A673 (cell line): Measurements from ENCODE around the gene CLDN16. TPM values are rescaled to one million over a fixed set of nuclear protein-coding genes. Genes with fewer than 3 reads are reported as not detected.

Experiments
- BruUV-seq: library from RNA; stranded (reverse); fragments of 400-500 nt; replicated peaks from 2 replicates; lab custom pipeline; 2021; lab: Mats Ljungman, UMichigan
- CTCF ChIA-PET: fragments of 300-600 bp; sonication (Branson Sonifier 250); formaldehyde crosslinking; loops from one replicate; lab custom pipeline; 2022; ENCODE audit warnings: antibody characterized with exemption; lab: Charles Lee
- POLR2A ChIA-PET: fragments of 300-600 bp; sonication (Branson Sonifier 250); formaldehyde crosslinking; loops from one replicate; lab custom pipeline; 2022; ENCODE audit warnings: antibody characterized with exemption; ENCODE audit not compliant: low non-redundant PET; lab: Charles Lee
- DNase-seq: peaks from one replicate; pipeline ENCODE4 v3.0.0-alpha.2; 2015; ENCODE audit warnings: low spot score
- H3K27ac ChIP-seq: fragments of 200-600 bp; sonication (generic); 2 replicates; pipeline ENCODE4 v1.5.1; 2016; ENCODE audit warnings: mixed run types, low read depth, mild to moderate bottlenecking, mixed read lengths, antibody characterized with exemption, low read length; ENCODE audit not compliant: poor library complexity, severe bottlenecking
- H3K27me3 ChIP-seq: fragments of 200-600 bp; sonication (generic); replicated peaks from 2 replicates; pipeline ENCODE4 v1.6.1; 2017; ENCODE audit warnings: mixed run types, low read depth, mild to moderate bottlenecking, mixed read lengths, antibody characterized with exemption, low read length; ENCODE audit not compliant: insufficient read depth, poor library complexity
- H3K36me3 ChIP-seq: fragments of 200-600 bp; sonication (generic); 2 replicates; pipeline ENCODE4 v1.6.1; 2016; ENCODE audit warnings: mixed run types, mild to moderate bottlenecking, mixed read lengths, antibody characterized with exemption, low read length; ENCODE audit not compliant: insufficient read depth, poor library complexity, severe bottlenecking
- H3K4me1 ChIP-seq: fragments of 200-600 bp; sonication (generic); 2 replicates; pipeline ENCODE4 v1.6.1; 2017; ENCODE audit warnings: mixed run types, mild to moderate bottlenecking, mixed read lengths, antibody characterized with exemption, low read length; ENCODE audit not compliant: insufficient read depth, poor library complexity, severe bottlenecking
- H3K4me3 ChIP-seq: fragments of 200-600 bp; sonication (generic); 2 replicates; pipeline ENCODE4 v1.5.1; 2016; ENCODE audit warnings: low read depth, mixed run types, mild to moderate bottlenecking, mixed read lengths, low read length; ENCODE audit not compliant: poor library complexity, severe bottlenecking
- H3K9me3 ChIP-seq: fragments of 200-600 bp; sonication (generic); 2 replicates; pipeline ENCODE4 v1.6.1; 2016; ENCODE audit warnings: mixed run types, low read depth, mild to moderate bottlenecking, mixed read lengths, antibody characterized with exemption, low read length; ENCODE audit not compliant: poor library complexity, severe bottlenecking
- EZH2 ChIP-seq: fragments of 200-600 bp; sonication (generic); IDR thresholded peaks from 2 replicates; pipeline ENCODE4 v1.6.1; 2017; ENCODE audit warnings: borderline replicate concordance, low read depth, mild to moderate bottlenecking, mixed read lengths, antibody characterized with exemption, low read length; ENCODE audit not compliant: poor library complexity, severe bottlenecking
- intact Hi-C: fragments of 100-400 bp; cut with micrococcal nuclease; formaldehyde crosslinking; loops from one replicate; pipeline ENCODE4 v1.10.0; 2022; ENCODE audit not compliant: unreplicated experiment
- total RNA-seq: library from RNA; stranded (reverse); gene quantifications from 2 replicates; pipeline ENCODE4 v1.2.3, GENCODE V29; 2021
- TF ChIP-seq, protein P1 (sequence below): fragments of 300-800, 200-600 bp; sonication (generic); conservative IDR thresholded peaks from 2 replicates; pipeline ENCODE4 v1.5.1; 2017; ENCODE audit warnings: low read depth, mild to moderate bottlenecking, antibody characterized with exemption, low read length, moderate library complexity, mixed read lengths

CLDN16 gene
- total RNA-seq, 1 experiment from 2014 or later, result 0.09 TPM

DNA sequence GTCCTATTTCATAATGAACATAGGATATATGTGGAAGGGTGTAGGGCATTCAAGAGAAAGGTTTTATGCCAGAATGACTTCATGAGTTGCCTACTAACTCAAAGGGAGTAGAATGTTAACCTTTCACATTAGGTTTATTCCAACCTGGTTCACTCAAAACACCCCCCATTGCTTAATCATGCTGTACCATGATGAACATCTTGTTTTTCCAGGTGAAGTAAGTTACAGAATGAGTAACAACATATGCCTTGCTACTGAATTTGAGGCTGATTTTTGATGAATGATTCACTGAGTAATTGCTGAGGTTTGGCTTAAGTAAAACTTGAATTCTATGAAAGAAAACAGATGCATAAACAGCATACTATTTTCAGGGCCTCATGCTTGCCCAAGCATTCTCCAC lies 5.9 kb upstream of the CLDN16 start:
- H3K27ac ChIP-seq, result peak overlapping the region; percentile 83
- no peak for TF ChIP-seq EZH2
- TF ChIP-seq, protein P1, sequence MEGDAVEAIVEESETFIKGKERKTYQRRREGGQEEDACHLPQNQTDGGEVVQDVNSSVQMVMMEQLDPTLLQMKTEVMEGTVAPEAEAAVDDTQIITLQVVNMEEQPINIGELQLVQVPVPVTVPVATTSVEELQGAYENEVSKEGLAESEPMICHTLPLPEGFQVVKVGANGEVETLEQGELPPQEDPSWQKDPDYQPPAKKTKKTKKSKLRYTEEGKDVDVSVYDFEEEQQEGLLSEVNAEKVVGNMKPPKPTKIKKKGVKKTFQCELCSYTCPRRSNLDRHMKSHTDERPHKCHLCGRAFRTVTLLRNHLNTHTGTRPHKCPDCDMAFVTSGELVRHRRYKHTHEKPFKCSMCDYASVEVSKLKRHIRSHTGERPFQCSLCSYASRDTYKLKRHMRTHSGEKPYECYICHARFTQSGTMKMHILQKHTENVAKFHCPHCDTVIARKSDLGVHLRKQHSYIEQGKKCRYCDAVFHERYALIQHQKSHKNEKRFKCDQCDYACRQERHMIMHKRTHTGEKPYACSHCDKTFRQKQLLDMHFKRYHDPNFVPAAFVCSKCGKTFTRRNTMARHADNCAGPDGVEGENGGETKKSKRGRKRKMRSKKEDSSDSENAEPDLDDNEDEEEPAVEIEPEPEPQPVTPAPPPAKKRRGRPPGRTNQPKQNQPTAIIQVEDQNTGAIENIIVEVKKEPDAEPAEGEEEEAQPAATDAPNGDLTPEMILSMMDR, result no peak

DNA sequence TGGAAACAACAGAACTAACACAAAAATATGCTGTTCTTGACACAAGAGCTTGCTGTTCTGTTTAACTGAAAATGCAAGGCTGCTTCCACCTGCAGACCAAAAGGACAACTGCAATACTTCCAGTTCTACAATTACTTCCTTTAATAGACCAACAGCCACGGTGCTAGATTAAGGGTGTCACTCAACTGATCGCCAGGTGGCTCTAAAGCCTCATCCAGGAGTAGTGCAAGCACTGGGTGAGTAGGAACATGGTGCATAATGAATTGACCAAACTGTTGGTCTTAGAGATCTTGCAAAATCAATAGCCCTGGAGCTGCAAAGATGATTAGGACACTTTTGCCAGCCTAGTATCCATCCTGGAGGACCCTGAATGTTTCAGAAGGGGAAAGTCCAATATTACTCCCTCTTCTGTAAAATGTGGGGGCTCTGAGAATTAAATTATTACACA lies 3.6 kb upstream of the CLDN16 start:
- intact Hi-C loops, result loop anchor here (2.0 to 5.0 kb wide), 4 partner anchors 128 to 1112 kb away; partner anchors contain the start of gene IL1RAP

More for the DNA sequence above, 5.9 kb upstream of the CLDN16 start:
- Histone ChIP-seq H3K9me3 (no peaks in the 10 kb centered on the region), H3K36me3 (no peaks in the 10 kb centered on the region), H3K4me1 (peaks cover 76% of the 10 kb centered on the region), H3K4me3 (no peak overlapping the region), H3K27me3 (no peaks in the 10 kb centered on the region)
- ChIA-PET POLR2A (no interaction called here), CTCF (no interaction called here)
- intact Hi-C loops, result loop anchor here (5.0 kb wide), 3 partner anchors 130 to 1110 kb away; partner anchors contain the start of gene IL1RAP
- no peak for DNase-seq
- no TSS peak for BruUV-seq

DNA sequence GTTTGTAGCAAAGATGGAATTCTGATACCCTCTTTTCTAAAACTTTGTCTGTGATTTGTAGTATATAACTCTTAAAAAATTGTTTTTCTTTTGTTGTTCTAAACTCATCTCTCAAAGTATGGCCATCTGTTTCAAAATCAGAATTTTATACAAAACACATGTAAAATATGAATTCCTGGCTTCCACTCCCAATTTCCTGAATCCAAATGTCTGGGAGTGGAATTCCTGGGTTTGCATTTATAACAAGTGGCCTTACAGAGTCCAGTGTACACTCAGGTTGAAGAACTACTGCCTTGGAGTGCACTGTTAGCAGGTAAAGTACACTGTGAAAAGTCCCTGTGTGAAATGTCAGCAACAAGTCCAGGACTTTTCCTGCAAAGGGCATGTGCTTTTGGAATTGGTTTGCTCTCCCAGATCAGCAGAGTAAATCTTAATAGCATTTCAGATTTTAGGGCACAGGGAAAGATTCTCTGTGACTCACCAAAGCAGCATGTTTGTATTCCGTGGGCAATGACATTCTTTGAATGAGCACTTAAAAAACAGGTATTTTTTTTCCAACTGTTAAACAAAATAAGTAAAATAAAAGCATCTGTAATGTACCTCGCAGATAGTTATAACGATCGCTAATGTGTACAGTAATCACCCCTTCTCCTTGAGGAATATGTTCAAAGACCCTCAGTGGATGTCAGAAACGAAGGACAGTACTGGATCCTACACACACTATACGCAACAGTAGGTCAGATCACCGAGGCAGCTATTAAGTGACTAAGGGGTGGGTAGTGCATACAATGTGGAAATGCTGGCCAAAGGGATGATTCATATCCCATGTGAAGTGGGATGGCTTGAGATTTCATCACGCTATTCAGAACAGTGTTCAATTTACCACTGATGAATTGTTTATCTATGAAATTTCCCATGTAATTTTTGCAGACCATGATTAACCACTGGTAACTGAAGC lies 2.0 kb upstream of the CLDN16 start:
- H3K4me1 ChIP-seq, result peaks cover 66% of the 10 kb centered on the region
- ChIA-PET POLR2A (interaction anchor here (0.6 to 0.7 kb wide), 2 partner anchors 275 to 460 kb away, joined by 3 to 4 read pairs; no protein-coding TSS in a partner anchor), CTCF (no interaction called here)
- no peaks in the 10 kb centered on the region for H3K27me3 ChIP-seq
- TSS peak; percentile 92 for BruUV-seq
- no peak for TF ChIP-seq EZH2
- TF ChIP-seq, protein P1, result no peak
- intact Hi-C loops, result loop anchor here (1.0 to 2.0 kb wide), 2 partner anchors 38 to 311 kb away; no protein-coding TSS in a partner anchor
- H3K36me3 ChIP-seq, result no peaks in the 10 kb centered on the region
- H3K9me3 ChIP-seq, result no peaks in the 10 kb centered on the region
- peak; percentile 80 for DNase-seq
- H3K4me3 ChIP-seq, result no peak overlapping the region
- H3K27ac ChIP-seq, result peak overlapping the region; percentile 66

More for the DNA sequence above, 3.6 kb upstream of the CLDN16 start:
- Histone ChIP-seq H3K9me3 (no peaks in the 10 kb centered on the region), H3K4me1 (peaks cover 81% of the 10 kb centered on the region), H3K27ac (peak overlapping the region; percentile 36), H3K36me3 (no peaks in the 10 kb centered on the region), H3K27me3 (no peaks in the 10 kb centered on the region), H3K4me3 (no peak overlapping the region)
- peak; percentile 88 for DNase-seq
- ChIA-PET CTCF (interaction anchor here (1.0 to 1.6 kb wide), 5 partner anchors 40 to 423 kb away, joined by 3 to 8 read pairs (median 4); partner anchors contain the start of gene CLDN1), POLR2A (no interaction called here)
- no TSS peak for BruUV-seq
- TF ChIP-seq, protein P1, result peak; percentile 80
- no peak for TF ChIP-seq EZH2
